H9 (cell line): ENCODE data around the gene SLC35E4. TPM values are rescaled to one million over a fixed set of nuclear protein-coding genes. Genes with fewer than 3 reads are reported as not detected.
A peak's percentile ranks its signal among the peaks of the same experiment; 100 is the strongest.

Experiments
- DNase-seq: peaks from one replicate; pipeline ENCODE4 v3.0.0-alpha.2; 2017
- H2AFZ ChIP-seq: one replicate; pipeline ENCODE4 v1.6.1; 2013; ENCODE audit warnings: mild to moderate bottlenecking, low read length, control low read depth, moderate library complexity
- H2AK5ac ChIP-seq: 2 replicates; pipeline ENCODE4 v1.6.1; 2013; ENCODE audit warnings: low read length, control low read depth, mixed read lengths; ENCODE audit not compliant: insufficient read length
- H2BK120ac ChIP-seq: one replicate; pipeline ENCODE4 v1.6.1; 2013; ENCODE audit warnings: low read depth, mild to moderate bottlenecking, low read length, control low read depth, inconsistent platforms; ENCODE audit not compliant: poor library complexity, severe bottlenecking
- H2BK12ac ChIP-seq: 2 replicates; pipeline ENCODE4 v1.6.1; 2013; ENCODE audit warnings: low read length, control low read depth, mixed read lengths, low read depth; ENCODE audit not compliant: insufficient read length
- H2BK15ac ChIP-seq: 2 replicates; pipeline ENCODE4 v1.6.1; 2013; ENCODE audit warnings: low read depth, low read length, control low read depth
- H2BK20ac ChIP-seq: one replicate; pipeline ENCODE4 v1.6.1; 2013; ENCODE audit warnings: low read depth, mild to moderate bottlenecking, low read length, control low read depth, inconsistent platforms; ENCODE audit not compliant: poor library complexity, severe bottlenecking
- H2BK5ac ChIP-seq: 2 replicates; pipeline ENCODE4 v1.6.1; 2013; ENCODE audit warnings: low read length, control low read depth, mixed read lengths; ENCODE audit not compliant: insufficient read length
- H3K14ac ChIP-seq: 2 replicates; pipeline ENCODE4 v1.6.1; 2013; ENCODE audit warnings: low read length, control low read depth; ENCODE audit not compliant: insufficient read depth
- H3K18ac ChIP-seq: 2 replicates; pipeline ENCODE4 v1.6.1; 2013; ENCODE audit warnings: low read depth, mild to moderate bottlenecking, mixed read lengths, low read length, control low read depth; ENCODE audit not compliant: insufficient read length
- H3K23ac ChIP-seq: 2 replicates; pipeline ENCODE4 v1.6.1; 2013; ENCODE audit warnings: low read length, control low read depth, mixed read lengths, low read depth; ENCODE audit not compliant: insufficient read length
- H3K23me2 ChIP-seq: 2 replicates; pipeline ENCODE4 v1.6.1; 2013; ENCODE audit warnings: low read depth, mild to moderate bottlenecking, mixed read lengths, low read length, control low read depth; ENCODE audit not compliant: insufficient read length, poor library complexity, severe bottlenecking
- H3K27ac ChIP-seq: 2 replicates; pipeline ENCODE4 v1.5.1; 2013; ENCODE audit warnings: low read length, control low read depth, mixed read lengths, low read depth; ENCODE audit not compliant: insufficient read length
- H3K27me3 ChIP-seq: 2 replicates; pipeline ENCODE4 v1.6.1; 2013; ENCODE audit warnings: low read length, control low read depth, inconsistent platforms; ENCODE audit not compliant: insufficient read depth
- H3K4ac ChIP-seq: 2 replicates; pipeline ENCODE4 v1.6.1; 2013; ENCODE audit warnings: low read depth, mild to moderate bottlenecking, control low read depth, inconsistent platforms, low read length, moderate library complexity
- H3K4me1 ChIP-seq: 2 replicates; pipeline ENCODE4 v1.6.1; 2013; ENCODE audit warnings: low read length, control low read depth, inconsistent platforms; ENCODE audit not compliant: insufficient read depth
- H3K4me2 ChIP-seq: 2 replicates; pipeline ENCODE4 v1.6.1; 2013; ENCODE audit warnings: low read length, control low read depth, mixed read lengths; ENCODE audit not compliant: insufficient read length, insufficient read depth
- H3K56ac ChIP-seq: 2 replicates; pipeline ENCODE4 v1.6.1; 2013; ENCODE audit warnings: low read depth, mild to moderate bottlenecking, mixed read lengths, low read length, control low read depth; ENCODE audit not compliant: insufficient read length
- H3K79me1 ChIP-seq: 2 replicates; pipeline ENCODE4 v1.6.1; 2013; ENCODE audit warnings: low read depth, mild to moderate bottlenecking, moderate library complexity, low read length, control low read depth, inconsistent platforms; ENCODE audit not compliant: insufficient read depth, poor library complexity, severe bottlenecking
- H3K79me2 ChIP-seq: 2 replicates; pipeline ENCODE4 v1.6.1; 2013; ENCODE audit warnings: low read length, control low read depth, inconsistent platforms; ENCODE audit not compliant: insufficient read depth
- H3K9ac ChIP-seq: 2 replicates; pipeline ENCODE4 v1.6.1; 2013; ENCODE audit warnings: low read length, control low read depth, mixed read lengths; ENCODE audit not compliant: insufficient read length; ENCODE audit errors: extremely low read depth
- H3K9me3 ChIP-seq: one replicate; pipeline ENCODE4 v1.6.1; 2013; ENCODE audit warnings: low read depth, low read length, inconsistent platforms; ENCODE audit not compliant: control insufficient read depth
- H3T11ph ChIP-seq: one replicate; pipeline ENCODE4 v1.6.1; 2013; ENCODE audit warnings: mild to moderate bottlenecking, low read length, control low read depth, inconsistent platforms
- H4K20me1 ChIP-seq: one replicate; pipeline ENCODE4 v1.6.1; 2013; ENCODE audit not compliant: control insufficient read depth, insufficient read length, insufficient read depth
- H4K5ac ChIP-seq: 2 replicates; pipeline ENCODE4 v1.6.1; 2013; ENCODE audit warnings: low read depth, mild to moderate bottlenecking, mixed read lengths, low read length, control low read depth; ENCODE audit not compliant: insufficient read length
- H4K8ac ChIP-seq: replicated peaks from 2 replicates; pipeline ENCODE4 v1.6.1; 2013; ENCODE audit warnings: low read length, control low read depth, mixed read lengths, low read depth; ENCODE audit not compliant: insufficient read length
- H4K91ac ChIP-seq: 2 replicates; pipeline ENCODE4 v1.6.1; 2013; ENCODE audit warnings: low read depth, mild to moderate bottlenecking, moderate library complexity, mixed read lengths, low read length, control low read depth; ENCODE audit not compliant: insufficient read length
- H3K27ac Mint-ChIP-seq, 3 experiments: 2 replicates in 2 of 3; 3 replicates in 1 of 3; pipeline ENCODE4 v1.8.0; 2020 to 2021; ENCODE audit warnings: mixed read lengths in 3 of 3, mild to moderate bottlenecking in 1 of 3, moderate library complexity in 1 of 3
- H3K27me3 Mint-ChIP-seq: 2 replicates; pipeline ENCODE4 v1.8.0; 2021; ENCODE audit warnings: low read depth, mild to moderate bottlenecking, moderate library complexity, mixed read lengths
- H3K36me3 Mint-ChIP-seq, 3 experiments: 2 replicates in 2 of 3; 3 replicates in 1 of 3; pipeline ENCODE4 v1.8.0; 2020 to 2021; ENCODE audit warnings: low read depth in 3 of 3, mixed read lengths in 3 of 3; ENCODE audit not compliant: insufficient read depth in 1 of 3
- H3K4me1 Mint-ChIP-seq, 2 experiments: 2 replicates each; pipeline ENCODE4 v1.8.0; 2020; ENCODE audit warnings: mixed read lengths in 2 of 2
- H3K4me3 Mint-ChIP-seq, 2 experiments: 2 replicates in 1 of 2; 3 replicates in 1 of 2; pipeline ENCODE4 v1.8.0; 2020 to 2021; ENCODE audit warnings: mild to moderate bottlenecking in 2 of 2, mixed read lengths in 2 of 2, moderate library complexity in 1 of 2
- H3K9me3 Mint-ChIP-seq, 2 experiments: 2 replicates in 1 of 2; 3 replicates in 1 of 2; pipeline ENCODE4 v1.8.0; 2020; ENCODE audit warnings: mild to moderate bottlenecking in 2 of 2, mixed read lengths in 2 of 2, moderate library complexity in 1 of 2
- WGBS: extraction: QIAGEN DNeasy Blood & Tissue Kit; methylation state at CpG from one replicate; pipeline ENCODE4 v1.1.7; 2013; ENCODE audit warnings: missing lambda C conversion rate, low lambda C conversion rate, mixed read lengths; ENCODE audit not compliant: insufficient read length; ENCODE audit errors: extremely low coverage; 5-methylcytosine and 5-hydroxymethylcytosine counted together
- total RNA-seq: library from RNA; stranded (reverse); gene quantifications from 2 replicates; pipeline ENCODE4 v1.2.1, GENCODE V29; 2021
- TF ChIP-seq, protein P1 (sequence below): fragments of 200-600 bp; sonication (generic); conservative IDR thresholded peaks from 3 replicates; pipeline ENCODE4 v1.8.0; 2021; ENCODE audit warnings: antibody characterized with exemption, mild to moderate bottlenecking

SLC35E4 gene
- total RNA-seq, 1 experiment from 2014 or later = 3.7 TPM

DNA sequence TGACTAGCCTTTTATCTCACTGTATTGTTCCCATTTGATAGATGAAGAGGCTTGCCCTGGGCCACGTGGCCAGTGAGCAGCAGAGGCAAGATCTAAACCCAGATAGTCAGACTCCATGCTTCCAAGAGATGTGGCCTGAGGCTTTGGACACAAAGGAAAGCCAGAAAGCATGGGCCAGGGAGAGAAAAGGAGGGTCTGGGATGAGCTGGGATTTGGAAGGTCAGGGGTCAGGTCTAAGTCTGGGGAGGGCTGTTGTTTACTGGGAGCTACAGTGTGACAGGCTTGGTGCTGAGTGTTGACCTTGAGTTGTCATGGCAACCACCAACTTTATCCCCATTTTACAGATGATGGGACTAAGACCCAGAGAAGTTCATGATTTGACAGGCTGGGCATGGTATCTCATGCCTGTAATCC lies 2.1 kb downstream of the SLC35E4 start:
- peaks cover 7 to 19% (median 17%) of the 10 kb centered on the region in 3 experiments; a peak in 6 of 7 replicates for H3K36me3 Mint-ChIP-seq
- TF ChIP-seq, protein P1, sequence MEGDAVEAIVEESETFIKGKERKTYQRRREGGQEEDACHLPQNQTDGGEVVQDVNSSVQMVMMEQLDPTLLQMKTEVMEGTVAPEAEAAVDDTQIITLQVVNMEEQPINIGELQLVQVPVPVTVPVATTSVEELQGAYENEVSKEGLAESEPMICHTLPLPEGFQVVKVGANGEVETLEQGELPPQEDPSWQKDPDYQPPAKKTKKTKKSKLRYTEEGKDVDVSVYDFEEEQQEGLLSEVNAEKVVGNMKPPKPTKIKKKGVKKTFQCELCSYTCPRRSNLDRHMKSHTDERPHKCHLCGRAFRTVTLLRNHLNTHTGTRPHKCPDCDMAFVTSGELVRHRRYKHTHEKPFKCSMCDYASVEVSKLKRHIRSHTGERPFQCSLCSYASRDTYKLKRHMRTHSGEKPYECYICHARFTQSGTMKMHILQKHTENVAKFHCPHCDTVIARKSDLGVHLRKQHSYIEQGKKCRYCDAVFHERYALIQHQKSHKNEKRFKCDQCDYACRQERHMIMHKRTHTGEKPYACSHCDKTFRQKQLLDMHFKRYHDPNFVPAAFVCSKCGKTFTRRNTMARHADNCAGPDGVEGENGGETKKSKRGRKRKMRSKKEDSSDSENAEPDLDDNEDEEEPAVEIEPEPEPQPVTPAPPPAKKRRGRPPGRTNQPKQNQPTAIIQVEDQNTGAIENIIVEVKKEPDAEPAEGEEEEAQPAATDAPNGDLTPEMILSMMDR = no peak
- Histone ChIP-seq H4K91ac (no peak overlapping the region), H3K79me1 (no peaks in the 10 kb centered on the region), H2BK120ac (no peak overlapping the region), H2BK20ac (no peak overlapping the region), H3T11ph (no peak overlapping the region), H3K18ac (no peak overlapping the region), H3K23me2 (peaks cover 12% of the 10 kb centered on the region), H3K27ac (no peak overlapping the region), H3K27me3 (no peaks in the 10 kb centered on the region; the same call in 1 of the 2 replicates), H2AK5ac (no peak overlapping the region), H3K4ac (no peak overlapping the region), H4K20me1 (no peaks in the 10 kb centered on the region), H3K14ac (no peak overlapping the region), H3K79me2 (no peaks in the 10 kb centered on the region), H3K56ac (no peak overlapping the region), H2BK12ac (no peak overlapping the region), H4K8ac (no peak overlapping the region), H4K5ac (no peak overlapping the region), H2BK5ac (no peak overlapping the region), H3K23ac (no peak overlapping the region), H2AFZ (no peak overlapping the region), H3K9me3 (no peaks in the 10 kb centered on the region), H3K4me1 (no peaks in the 10 kb centered on the region), H2BK15ac (no peak overlapping the region), H3K9ac (no peak overlapping the region), H3K4me2 (no peak overlapping the region)
- H3K4me1 Mint-ChIP-seq = peaks cover 22 to 26% of the 10 kb centered on the region in 2 experiments
- H3K9me3 Mint-ChIP-seq = peaks cover 5 to 6% of the 10 kb centered on the region in 2 experiments; a peak in 4 of 5 replicates
- DNase-seq = no peak
- H3K27ac Mint-ChIP-seq = no peak overlapping the region
- H3K27me3 Mint-ChIP-seq = peaks cover 10% of the 10 kb centered on the region
- WGBS = no CpG with 5 or more reads among the region's 1 CpG
- peak overlapping the region in 1 of 2 experiments; percentile 7; a peak in 3 of 5 replicates for H3K4me3 Mint-ChIP-seq
